ENCODE data around the gene IFIT5.

IFIT5 gene

GRCh38 chr10:89468191-89468965 is 54.0 kb downstream of the IFIT5 start:
- TF ChIP-seq CTCF (conservative IDR thresholded peaks at IDR 0.05) (no peak), ZFX (IDR thresholded peaks at IDR 0.05) (no peak)
- no peak overlapping the region for H3K27ac ChIP-seq

- TF ChIP-seq CTCF (conservative IDR thresholded peaks at IDR 0.05) (no peak), ZFX (IDR thresholded peaks at IDR 0.05) (no peak)
- H3K27ac ChIP-seq: no peak overlapping the region
Observed at GRCh38 chr10:89469517-89469916, 55.1 kb downstream of the IFIT5 start.
